GM23338 (cell line): ENCODE results near the gene MAPK7. TPM values are rescaled to one million over a fixed set of nuclear protein-coding genes. Genes with fewer than 3 reads are reported as not detected.
A peak's percentile ranks its signal among the peaks of the same experiment; 100 is the strongest.

Experiments used
- ATAC-seq: fragments of 200-7000 bp; cut with Tn5 transposase; 3 replicates; pipeline ENCODE4 v1.9.1; 2020
- DNase-seq: peaks from one replicate; pipeline ENCODE4 v3.0.0-alpha.2; 2015; ENCODE audit warnings: low spot score
- H2AFZ ChIP-seq: fragments of 200-600 bp; sonication (generic); 2 replicates; pipeline ENCODE4 v1.8.0; 2016; ENCODE audit warnings: antibody characterized with exemption, mild to moderate bottlenecking, moderate library complexity
- H3F3A ChIP-seq: fragments of 200-600 bp; sonication (generic); replicated peaks from 2 replicates; pipeline ENCODE4 v1.8.0; 2017; ENCODE audit warnings: antibody characterized with exemption, mixed run types, low read depth
- H3K27ac ChIP-seq: fragments of 200-600 bp; sonication (generic); 2 replicates; pipeline ENCODE4 v1.6.1; 2016; ENCODE audit warnings: low read depth
- H3K27me3 ChIP-seq: fragments of 200-600 bp; sonication (generic); 2 replicates; pipeline ENCODE4 v1.8.0; 2016; ENCODE audit warnings: mild to moderate bottlenecking, mixed run types, moderate library complexity; ENCODE audit not compliant: insufficient read depth
- H3K36me3 ChIP-seq: fragments of 200-600 bp; sonication (generic); 2 replicates; pipeline ENCODE4 v1.8.0; 2016; ENCODE audit warnings: mild to moderate bottlenecking; ENCODE audit not compliant: insufficient read depth
- H3K4me1 ChIP-seq: fragments of 200-600 bp; sonication (generic); 2 replicates; pipeline ENCODE4 v1.8.0; 2016; ENCODE audit warnings: mild to moderate bottlenecking, moderate library complexity; ENCODE audit not compliant: insufficient read depth
- H3K4me2 ChIP-seq: fragments of 200-600 bp; sonication (generic); 2 replicates; pipeline ENCODE4 v1.7.1; 2017; ENCODE audit warnings: mixed run types
- H3K4me3 ChIP-seq: fragments of 200-600 bp; sonication (generic); 2 replicates; pipeline ENCODE4 v1.6.1; 2016; ENCODE audit warnings: mixed run types
- H3K79me2 ChIP-seq: fragments of 200-600 bp; sonication (generic); replicated peaks from 2 replicates; pipeline ENCODE4 v1.8.0; 2017; ENCODE audit warnings: mild to moderate bottlenecking; ENCODE audit not compliant: insufficient read depth
- H3K9me2 ChIP-seq: fragments of 200-600 bp; sonication (generic); 2 replicates; pipeline ENCODE4 v1.8.0; 2017; ENCODE audit not compliant: insufficient read depth
- H4K20me1 ChIP-seq: fragments of 200-600 bp; sonication (generic); replicated peaks from 2 replicates; pipeline ENCODE4 v1.8.0; 2017; ENCODE audit warnings: mild to moderate bottlenecking; ENCODE audit not compliant: insufficient read depth
- H3K27ac Mint-ChIP-seq: 2 replicates; pipeline ENCODE4 v1.8.0; 2020; ENCODE audit warnings: inconsistent platforms, mild to moderate bottlenecking, moderate library complexity, mixed read lengths
- H3K27me3 Mint-ChIP-seq: 3 replicates; pipeline ENCODE4 v1.8.0; 2022; ENCODE audit warnings: low read depth, mild to moderate bottlenecking, moderate library complexity, mixed read lengths, inconsistent platforms; ENCODE audit not compliant: insufficient read depth, poor library complexity
- H3K36me3 Mint-ChIP-seq: 3 replicates; pipeline ENCODE4 v1.8.0; 2021; ENCODE audit warnings: low read depth, mild to moderate bottlenecking, inconsistent platforms, moderate library complexity, mixed read lengths
- H3K4me1 Mint-ChIP-seq: 3 replicates; pipeline ENCODE4 v1.8.0; 2020; ENCODE audit warnings: mild to moderate bottlenecking, inconsistent platforms, mixed read lengths
- H3K4me3 Mint-ChIP-seq: 3 replicates; pipeline ENCODE4 v1.8.0; 2021; ENCODE audit warnings: moderate library complexity, mild to moderate bottlenecking, inconsistent platforms, mixed read lengths
- H3K9me3 Mint-ChIP-seq: 3 replicates; pipeline ENCODE4 v1.8.0; 2020; ENCODE audit warnings: moderate library complexity, mild to moderate bottlenecking, inconsistent platforms, mixed read lengths
- CREB1 ChIP-seq: fragments of 250-450 bp; sonication (Bioruptor Pico); IDR thresholded peaks from 2 replicates; pipeline ENCODE4 v1.5.0; 2020; ENCODE audit warnings: low read depth, mild to moderate bottlenecking, moderate library complexity
- CTCF ChIP-seq, 2 experiments: fragments of 200-600 bp in 1 of 2; sonication (generic) in 1 of 2; conservative IDR thresholded peaks; 2 replicates each; pipeline versions ENCODE4 v1.5.1 to v1.6.1; 2016 to 2017; ENCODE audit warnings: antibody characterized with exemption in 2 of 2, low read depth in 2 of 2, mild to moderate bottlenecking in 2 of 2, moderate library complexity in 1 of 2
- ETS1 ChIP-seq: IDR thresholded peaks from 2 replicates; pipeline ENCODE4 v1.6.1; 2016; ENCODE audit warnings: antibody characterized with exemption
- EZH2 ChIP-seq: fragments of 200-600 bp; sonication (generic); IDR thresholded peaks from one replicate; pipeline ENCODE4 v1.8.0; 2017; ENCODE audit warnings: antibody characterized with exemption, mild to moderate bottlenecking, low read depth; ENCODE audit not compliant: unreplicated experiment
- EZH2phosphoT487 ChIP-seq: fragments of 200-600 bp; sonication (generic); IDR thresholded peaks from one replicate; pipeline ENCODE4 v1.8.1; 2018; ENCODE audit warnings: antibody characterized with exemption; ENCODE audit not compliant: unreplicated experiment
- JUNB ChIP-seq: IDR thresholded peaks from one replicate; pipeline ENCODE4 v1.6.1; 2016; ENCODE audit warnings: antibody characterized with exemption; ENCODE audit not compliant: unreplicated experiment
- NANOG ChIP-seq: IDR thresholded peaks from 2 replicates; pipeline ENCODE4 v1.6.1; 2016; ENCODE audit warnings: antibody characterized with exemption, borderline replicate concordance
- POLR2AphosphoS5 ChIP-seq: IDR thresholded peaks from 2 replicates; pipeline ENCODE4 v1.6.1; 2016; ENCODE audit warnings: antibody characterized with exemption, low read depth
- REST ChIP-seq: IDR thresholded peaks from one replicate; pipeline ENCODE4 v1.6.1; 2018; ENCODE audit warnings: antibody characterized with exemption; ENCODE audit not compliant: unreplicated experiment
- STAT1 ChIP-seq: IDR thresholded peaks from one replicate; pipeline ENCODE4 v1.6.1; 2016; ENCODE audit warnings: antibody characterized with exemption; ENCODE audit not compliant: unreplicated experiment
- ZNF114 ChIP-seq: fragments of 250-450 bp; sonication (Bioruptor Pico); IDR thresholded peaks from 2 replicates; pipeline ENCODE4 v1.5.0; 2020; ENCODE audit warnings: mild to moderate bottlenecking, moderate library complexity
- ZNF331 ChIP-seq: fragments of 250-450 bp; sonication (Bioruptor Pico); IDR thresholded peaks from 2 replicates; pipeline ENCODE4 v1.5.0; 2020; ENCODE audit warnings: low read depth, mild to moderate bottlenecking, moderate library complexity
- ZNF462 ChIP-seq: fragments of 250-450 bp; sonication (Bioruptor Pico); IDR thresholded peaks from 2 replicates; pipeline ENCODE4 v1.5.0; 2020; ENCODE audit warnings: mild to moderate bottlenecking, moderate library complexity
- polyA plus RNA-seq: library from polyadenylated mRNA; unstranded; fragments of >200 nt; fragmentation: Nextera tagmentation; extraction: Ambion mirVana; gene quantifications from 2 replicates; pipeline ENCODE4 v1.2.1, GENCODE V29; 2016
- total RNA-seq: library from RNA; depleted of rRNA; stranded (reverse); fragments of >200 nt; shearing (Covaris generic); gene quantifications from 2 replicates; pipeline ENCODE4 v1.2.3, GENCODE V29; 2014

The MAPK7 gene
- total and polyA plus RNA-seq, 2 experiments from 2014 or later = 15.5 to 53.1 TPM

DNA sequence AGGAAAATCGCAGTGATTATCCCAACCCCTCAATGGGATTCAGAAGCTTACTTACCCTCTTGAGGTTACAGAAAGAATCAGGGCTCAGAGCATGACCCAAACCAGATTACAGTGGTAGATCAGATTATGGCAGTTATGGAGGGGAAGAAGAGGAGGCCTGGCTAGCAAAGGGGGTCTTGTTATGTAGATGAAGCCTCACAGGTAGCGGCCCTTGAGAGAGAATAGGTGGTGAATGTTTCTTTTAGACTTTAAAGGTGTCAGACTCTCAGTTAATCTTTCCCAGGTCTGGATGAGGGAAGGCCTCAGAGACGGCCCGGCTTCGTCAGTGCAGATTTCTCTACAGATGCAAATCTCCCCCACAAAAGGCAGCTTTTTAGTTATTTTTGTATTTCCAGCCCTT is 48.3 kb downstream of the MAPK7 start:
- Mint-ChIP-seq H3K4me3 (no peak overlapping the region), H3K27ac (peak overlapping the region; percentile 59; the same call in 1 of the 2 replicates), H3K9me3 (no peaks in the 10 kb centered on the region; the same call in 2 of the 3 replicates), H3K27me3 (peaks cover 4% of the 10 kb centered on the region), H3K36me3 (no peaks in the 10 kb centered on the region), H3K4me1 (peaks cover 15% of the 10 kb centered on the region)
- no peaks in the 10 kb centered on the region for H3K9me2 ChIP-seq
- H3K4me1 ChIP-seq = peaks cover 16% of the 10 kb centered on the region
- no peaks in the 10 kb centered on the region for H3K27me3 ChIP-seq
- peak; percentile 92 for ATAC-seq
- no peaks in the 10 kb centered on the region for H3K36me3 ChIP-seq
- H3F3A ChIP-seq = no peaks in the 10 kb centered on the region
- peak overlapping the region; percentile 83 for H3K27ac ChIP-seq
- TF ChIP-seq CTCF (conservative IDR thresholded peaks at IDR 0.05; ENCODE audit: low read depth in 2 of 2) (no peak), EZH2 (no peak), STAT1 (no peak), CREB1 (CRISPR knock-in tag) (no peak), ETS1 (no peak), REST (no peak), EZH2phosphoT487 (no peak), NANOG (no peak; the same call in 1 of the 2 replicates), ZNF114 (CRISPR knock-in tag) (no peak), POLR2AphosphoS5 (no peak), JUNB (no peak), ZNF331 (CRISPR knock-in tag) (no peak), ZNF462 (no peak)
- H3K79me2 ChIP-seq = no peaks in the 10 kb centered on the region
- H2AFZ ChIP-seq = peak overlapping the region; percentile 20; the same call in 1 of the 2 replicates
- H3K4me2 ChIP-seq = peak overlapping the region; percentile 33
- no peak overlapping the region for H3K4me3 ChIP-seq
- H4K20me1 ChIP-seq = no peaks in the 10 kb centered on the region
- peak; percentile 62 for DNase-seq
